Stimulated activated CD8-positive, alpha-beta memory T cell treated with anti-CD3 and anti-CD28 coated beads, Interleukin-15, amount 100 ng/mL, for 48 hours (primary cell): Measurements from ENCODE around the gene MARK3.
"Not testable (repeated sequence)": the region's sequence is repeated elsewhere in the genome, so short reads cannot be mapped to it uniquely, and the experiment has no call there.

Experiments used
- DNase-seq, 2 donors: peaks; one replicate each; pipeline ENCODE4 v3.0.0-alpha.2; 2020; ENCODE audit warnings: low read depth in 2 of 2

MARK3 gene

DNA sequence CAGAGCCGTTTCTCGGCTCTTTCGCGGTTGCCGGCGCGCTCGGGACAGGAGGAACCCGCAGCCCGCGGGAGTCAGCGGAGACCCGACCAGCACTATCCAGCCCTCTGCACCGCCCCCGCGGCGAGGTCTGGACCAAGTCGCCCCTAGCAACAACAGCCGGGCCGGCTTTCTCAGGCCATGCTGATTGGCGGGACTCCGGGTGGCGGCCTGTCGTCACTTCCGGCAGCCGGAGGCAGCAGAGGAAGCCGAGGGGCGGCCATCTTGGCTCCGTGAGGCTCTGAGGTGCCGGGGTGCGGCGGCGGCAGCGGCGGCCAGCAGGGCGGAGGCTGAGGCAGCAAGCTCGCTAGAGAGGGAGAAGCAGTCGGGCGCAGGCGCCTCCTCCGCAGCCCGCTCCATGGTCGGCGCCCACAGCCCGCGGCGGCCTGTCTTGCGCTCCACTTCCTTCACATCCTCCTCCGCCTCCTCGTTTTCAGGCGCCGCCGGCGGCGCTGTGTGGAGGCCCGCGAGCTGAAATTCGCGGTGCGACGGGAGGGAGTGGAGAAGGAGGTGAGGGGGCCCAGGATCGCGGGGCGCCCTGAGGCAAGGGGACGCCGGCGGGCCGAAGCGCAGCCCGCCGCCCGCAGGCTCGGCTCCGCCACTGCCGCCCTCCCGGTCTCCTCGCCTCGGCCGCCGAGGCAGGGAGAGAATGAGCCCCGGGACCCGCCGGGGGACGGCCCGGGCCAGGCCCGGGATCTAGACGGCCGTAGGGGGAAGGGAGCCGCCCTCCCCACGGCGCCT is at the start of gene MARK3:
TSS of gene MARK3 (plus strand) at position 264 of the 777 bp plus-strand sequence. CDS start 615 bp downstream, outside the sequence.
- peak; percentile 96 to 99 for DNase-seq

DNA sequence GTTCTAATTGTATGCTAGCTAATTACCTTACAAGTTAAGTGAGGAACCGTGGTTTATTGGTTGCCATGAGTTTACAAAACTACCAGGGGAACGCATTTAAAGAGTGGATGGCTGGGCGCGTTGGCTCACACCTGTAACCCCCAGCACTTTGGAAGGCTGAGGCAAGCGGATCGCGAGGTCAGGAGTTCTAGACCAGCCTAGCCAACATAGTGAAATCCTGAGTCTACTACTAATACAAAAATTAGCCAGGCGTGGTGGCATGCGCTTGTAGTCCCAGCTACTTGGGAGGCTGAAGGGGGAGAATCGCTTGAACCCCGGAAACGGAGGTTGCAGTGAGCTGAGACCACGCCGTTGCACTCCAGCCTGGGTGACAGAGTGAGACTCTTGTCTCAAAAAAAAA is 49.0 kb upstream of the MARK3 start:
- DNase-seq = no peak

DNA sequence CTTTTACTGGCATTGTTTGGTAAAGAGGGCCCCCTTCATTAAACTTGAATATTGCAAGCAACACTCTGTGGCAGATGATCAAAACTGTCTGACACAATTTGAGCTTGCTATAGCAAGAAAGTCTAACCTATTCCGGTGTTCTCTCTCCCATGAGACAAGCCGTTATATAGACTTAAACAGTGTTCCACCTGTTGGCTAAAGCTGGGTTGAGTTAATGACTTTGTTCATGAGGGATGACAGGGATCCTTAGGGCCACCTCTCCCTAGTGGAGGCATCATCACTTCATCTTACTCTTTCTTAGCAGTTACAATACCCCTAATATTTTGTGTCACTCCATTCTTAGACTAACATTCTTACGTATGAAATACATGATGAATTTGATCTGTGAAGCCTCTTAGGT is 47.4 kb upstream of the MARK3 start:
- no peak for DNase-seq

DNA sequence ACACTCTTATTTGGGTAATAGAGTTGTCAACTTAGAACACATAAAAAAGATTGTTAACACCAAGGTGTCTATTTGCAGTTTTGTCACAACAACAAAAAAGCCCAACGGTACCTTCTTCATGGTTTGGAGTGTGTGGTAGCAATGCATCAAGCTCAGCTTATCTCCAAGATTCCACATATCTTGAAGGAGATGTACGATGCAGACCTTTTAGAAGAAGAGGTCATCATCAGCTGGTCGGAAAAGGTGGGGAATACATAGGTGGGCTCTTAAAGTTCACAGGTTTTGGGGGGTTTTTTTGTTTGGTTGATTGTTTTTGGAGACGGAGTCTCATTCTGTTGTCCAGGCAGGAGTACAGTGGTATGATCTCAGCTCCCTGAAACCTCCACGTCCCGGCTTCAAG is 45.7 kb upstream of the MARK3 start:
- DNase-seq = no peak

DNA sequence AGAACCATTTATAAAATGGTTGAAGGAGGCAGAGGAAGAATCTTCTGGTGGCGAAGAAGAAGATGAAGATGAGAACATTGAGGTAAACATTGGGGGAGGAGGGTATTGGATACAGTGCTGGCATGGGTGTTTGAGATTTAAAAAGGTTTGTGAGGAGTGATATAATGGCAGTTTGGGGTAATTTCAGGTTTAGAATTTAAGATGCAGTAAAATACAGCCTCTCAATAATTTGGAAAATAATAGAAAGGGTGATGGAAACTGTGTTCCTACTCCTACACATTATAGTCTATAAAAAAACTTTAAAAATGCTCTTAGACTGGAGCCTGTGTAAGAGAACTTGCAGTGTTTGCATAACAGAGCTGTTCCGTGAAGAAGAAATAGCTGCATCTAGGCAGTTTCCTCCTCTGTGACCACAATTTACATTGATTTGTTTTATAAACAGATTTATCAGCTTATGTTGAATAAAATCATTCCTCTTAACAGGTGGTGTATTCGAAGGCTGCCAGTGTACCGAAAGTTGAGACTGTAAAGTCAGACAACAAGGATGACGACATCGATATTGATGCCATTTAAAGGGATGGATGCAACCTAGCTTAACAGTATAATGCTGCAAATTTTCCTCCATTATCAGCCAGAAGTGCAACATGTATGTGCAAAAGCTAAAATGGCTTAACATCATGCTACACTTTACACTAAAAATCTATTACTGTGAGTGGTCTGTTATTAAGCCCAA is 44.6 kb upstream of the MARK3 start:
- no peak for DNase-seq

DNA sequence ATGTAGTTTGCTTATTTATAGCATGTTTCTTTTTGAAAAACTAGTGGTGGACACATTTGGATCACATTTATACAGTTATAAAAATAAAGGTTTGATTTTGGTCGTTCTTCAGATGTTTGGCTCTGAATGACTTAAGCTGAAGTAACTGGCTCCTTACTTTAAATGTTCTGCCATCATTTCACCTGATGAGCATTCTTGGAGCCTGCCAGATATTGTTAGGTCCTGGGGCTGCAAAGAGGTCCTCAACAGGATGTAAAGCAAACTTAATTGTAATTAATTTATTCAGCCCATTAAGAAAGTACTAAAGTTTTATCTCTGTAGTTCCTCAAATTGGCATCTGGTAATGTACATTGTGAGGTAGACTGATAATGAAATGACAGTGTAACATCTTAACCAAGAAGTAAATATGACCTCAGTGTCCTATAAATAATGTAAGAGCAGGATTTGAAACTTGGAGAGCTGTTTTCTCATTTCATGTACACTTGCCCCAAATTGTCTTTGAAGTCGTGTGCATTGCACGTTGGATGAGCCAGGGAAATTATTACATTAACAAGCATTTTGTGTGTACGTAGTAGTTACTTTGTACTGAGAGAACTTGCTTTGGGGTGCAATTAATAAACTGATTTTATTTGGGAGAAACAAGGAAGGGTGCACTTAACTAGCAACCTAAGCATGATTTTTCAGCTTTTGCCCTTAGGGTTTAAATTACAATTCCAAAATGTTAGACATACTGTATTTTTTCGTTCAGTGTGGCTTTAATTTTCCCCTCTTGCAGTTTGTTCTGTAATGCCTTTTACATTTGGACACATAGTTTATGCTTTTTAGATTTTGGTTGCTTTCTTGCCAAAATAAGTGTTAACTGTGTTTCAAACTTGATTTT is 43.7 kb upstream of the MARK3 start:
- no peak for DNase-seq

DNA sequence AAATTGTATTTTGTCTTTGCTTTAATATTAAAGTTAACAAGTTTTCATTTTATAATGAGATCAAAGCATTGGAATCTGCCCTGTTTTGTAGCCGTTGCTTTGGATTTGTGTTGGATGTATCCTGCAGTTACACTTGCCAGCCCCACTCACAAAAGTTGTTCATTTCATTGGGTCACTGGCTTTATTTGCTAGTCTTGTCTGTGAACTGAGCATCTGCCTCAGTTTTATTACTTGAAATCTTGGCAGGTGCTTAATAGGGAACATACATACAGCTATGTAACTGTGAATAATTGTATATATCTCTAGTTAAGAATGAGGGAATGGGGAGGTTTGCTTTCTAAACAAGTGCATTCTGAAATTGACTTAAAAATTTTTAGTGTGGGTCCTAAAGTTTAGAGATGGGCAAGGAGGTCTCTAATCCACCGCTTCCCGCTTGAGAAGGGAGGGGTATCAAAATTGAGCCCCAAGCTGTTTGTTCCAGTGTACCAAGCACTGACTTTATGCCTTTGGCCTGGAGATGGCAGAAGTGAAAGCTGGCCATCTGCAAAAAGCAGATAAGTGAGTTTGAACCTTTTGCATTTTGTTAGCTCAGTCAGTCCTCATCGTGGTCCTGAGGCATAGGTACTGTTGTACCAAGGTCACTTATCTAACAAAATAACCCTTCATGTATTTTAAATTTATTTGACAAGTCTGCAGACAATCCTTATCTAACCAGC is 41.9 kb upstream of the MARK3 start:
- no peak for DNase-seq

DNA sequence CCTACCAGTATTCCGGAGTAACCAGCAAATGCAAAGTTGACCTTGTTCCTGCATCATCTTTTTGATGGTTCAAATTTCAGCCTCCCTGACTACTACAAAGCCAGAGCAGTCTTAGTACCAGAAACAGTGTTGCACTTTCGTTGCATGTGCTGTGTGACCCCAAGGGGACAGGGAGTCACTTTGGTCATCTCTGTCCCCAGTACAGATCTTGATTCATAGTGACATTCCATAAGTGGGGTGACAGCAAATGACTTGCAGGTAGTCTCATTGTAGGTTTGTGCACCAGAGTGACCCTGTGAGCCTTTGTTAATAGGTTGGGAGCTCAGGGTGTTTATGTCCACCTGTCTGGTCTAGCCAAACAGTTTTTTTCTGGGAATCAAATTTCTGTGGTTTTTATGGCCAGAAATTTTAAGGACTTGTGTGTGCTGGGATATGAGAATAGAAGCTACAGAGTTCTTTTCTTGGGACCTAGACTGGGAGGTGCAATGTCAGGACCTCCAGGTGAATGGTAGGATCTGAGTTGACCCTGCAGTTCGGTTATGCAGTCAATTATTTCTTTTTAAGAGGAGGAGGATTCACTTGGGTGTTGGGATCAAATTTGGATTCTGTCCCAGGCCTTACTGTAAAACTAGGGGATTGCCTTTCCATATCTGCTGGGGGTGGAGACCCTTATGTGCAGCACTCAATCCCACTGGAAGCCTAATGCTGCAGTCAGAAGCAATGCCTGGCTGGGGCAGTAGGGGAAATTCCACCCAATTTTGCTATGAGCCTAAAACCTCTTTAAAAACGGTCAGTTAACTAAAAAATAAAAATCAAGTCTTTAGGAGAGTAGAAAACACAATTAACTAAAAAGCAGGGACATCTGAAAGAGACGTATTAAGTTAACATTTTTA is 41.1 kb upstream of the MARK3 start:
- no peak for DNase-seq

DNA sequence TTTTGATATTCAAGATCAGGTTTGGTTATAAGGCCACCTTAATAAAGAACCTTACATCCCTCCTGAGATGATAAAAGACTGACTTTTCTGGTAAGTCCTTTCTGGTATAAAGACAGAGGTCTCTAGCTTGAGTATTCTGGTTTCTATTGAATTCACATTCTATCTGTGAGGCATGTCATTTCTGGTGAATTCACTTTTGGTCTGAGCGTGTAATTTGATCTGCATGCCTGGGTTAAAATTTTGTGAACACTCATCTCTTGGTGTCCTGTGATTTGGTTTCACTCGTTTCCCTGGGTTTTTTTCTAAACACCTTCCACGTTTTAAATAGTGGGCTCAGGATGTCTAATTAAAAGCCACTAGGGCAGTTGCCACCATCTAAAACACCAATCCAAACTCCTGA is 38.9 kb upstream of the MARK3 start:
- no peak for DNase-seq

DNA sequence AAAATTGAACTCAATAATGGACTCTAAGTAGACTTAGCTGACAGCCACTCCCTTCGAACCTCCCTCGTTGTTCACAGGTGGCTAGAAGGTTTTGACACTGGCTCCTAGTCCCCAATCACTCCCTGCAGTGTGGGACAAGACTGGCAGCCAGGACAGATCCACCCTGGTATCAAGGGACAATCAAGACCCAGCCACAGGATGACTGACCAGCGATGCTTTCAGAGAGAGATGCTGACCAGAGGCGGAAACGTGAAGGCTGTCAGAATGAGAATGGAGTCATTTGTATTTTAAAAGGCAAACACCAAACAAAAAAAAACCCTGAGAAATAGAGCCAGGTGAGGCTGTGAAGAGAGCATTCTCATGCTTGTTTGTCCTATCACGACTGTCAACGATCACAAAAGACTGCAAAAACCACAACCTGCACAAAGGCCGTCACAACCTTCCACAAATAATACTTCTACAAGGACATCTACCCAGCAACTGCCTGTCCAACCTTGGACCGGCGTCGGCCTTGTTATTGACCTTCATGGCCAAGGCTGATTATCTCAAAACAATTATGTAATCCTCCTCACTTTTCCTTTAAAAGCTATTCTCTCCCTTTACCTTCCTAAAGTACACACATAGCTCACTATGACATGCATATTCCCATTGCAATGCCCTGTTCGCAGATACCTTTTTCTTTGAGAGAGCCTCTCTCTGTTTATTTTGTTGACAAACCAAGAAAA is 38.0 kb upstream of the MARK3 start:
- DNase-seq = no peak

DNA sequence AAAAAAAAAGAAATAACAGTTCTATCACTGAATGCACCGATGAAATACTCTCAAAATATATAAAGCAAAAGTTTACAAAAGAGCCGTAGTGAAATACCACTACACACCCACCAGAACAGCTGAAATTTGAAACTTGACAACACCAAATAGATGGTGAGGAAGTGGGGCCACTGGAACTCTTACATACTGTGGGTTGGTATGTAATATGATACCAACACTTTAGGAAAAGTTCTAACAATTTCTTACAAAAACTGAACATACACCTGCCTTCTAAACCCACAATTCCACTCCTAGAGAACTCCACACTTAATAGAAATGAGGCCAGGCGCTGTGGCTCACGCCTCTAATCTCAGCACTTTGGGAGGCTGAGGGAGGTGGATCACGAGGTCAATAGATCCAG is 37.1 kb upstream of the MARK3 start:
- no peak for DNase-seq

DNA sequence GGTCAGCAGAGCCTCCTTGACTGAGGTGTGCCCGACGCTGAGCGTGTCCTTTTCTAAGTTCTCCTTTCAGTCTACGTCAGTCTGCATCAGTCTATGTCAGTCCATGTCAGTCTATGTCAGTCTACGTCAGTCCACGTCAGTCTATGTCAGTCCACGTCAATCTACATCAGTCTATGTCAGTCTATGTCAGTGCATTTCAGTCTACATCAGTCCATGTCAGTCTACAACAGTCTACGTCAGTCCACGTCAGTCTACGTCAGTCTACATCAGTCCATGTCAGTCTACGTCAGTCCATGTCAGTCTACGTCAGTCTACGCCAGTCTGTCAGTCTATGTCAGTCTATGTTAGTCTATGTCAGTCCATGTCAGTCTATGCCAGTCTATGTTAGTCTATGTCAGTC is 35.2 kb upstream of the MARK3 start:
- DNase-seq = no peak

DNA sequence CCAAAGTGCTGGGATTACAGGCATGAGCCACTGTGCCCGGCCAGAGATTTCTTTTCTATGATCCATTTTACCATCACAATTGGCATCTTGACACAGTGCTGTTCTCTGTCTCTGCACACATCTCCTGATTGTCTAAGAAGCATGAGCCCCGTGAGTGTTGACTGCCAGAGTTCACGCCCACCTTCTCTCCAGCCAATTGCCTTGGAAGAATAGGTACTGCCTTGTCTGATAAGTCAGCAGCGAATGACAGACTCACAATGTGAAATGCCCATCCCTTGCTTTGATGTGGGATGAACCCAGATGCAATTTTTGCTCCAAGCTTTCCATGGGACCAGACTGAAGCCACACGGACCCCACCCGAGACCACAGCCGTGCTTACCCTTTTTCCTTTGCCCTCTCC is 31.9 kb upstream of the MARK3 start:
- DNase-seq = no peak

DNA sequence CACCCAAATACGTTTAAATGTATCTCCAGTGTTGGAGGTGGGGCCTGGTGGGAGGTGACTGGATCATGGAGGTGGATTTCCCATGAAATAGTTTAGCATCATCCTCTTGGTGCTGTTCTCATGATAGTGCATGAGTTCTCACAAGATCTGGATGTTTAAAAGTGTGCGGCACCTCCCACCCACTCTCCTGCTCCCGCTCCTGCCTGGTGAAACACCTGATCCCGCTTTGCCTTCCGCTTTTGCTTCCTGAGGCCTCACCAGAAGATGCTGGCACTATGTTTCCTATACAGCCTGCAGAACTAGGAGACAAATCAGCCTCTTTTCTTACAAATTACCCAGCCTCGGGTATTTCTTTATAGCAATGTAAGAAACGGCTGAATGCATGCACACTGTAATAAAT is 31.1 kb upstream of the MARK3 start:
- no peak for DNase-seq

DNA sequence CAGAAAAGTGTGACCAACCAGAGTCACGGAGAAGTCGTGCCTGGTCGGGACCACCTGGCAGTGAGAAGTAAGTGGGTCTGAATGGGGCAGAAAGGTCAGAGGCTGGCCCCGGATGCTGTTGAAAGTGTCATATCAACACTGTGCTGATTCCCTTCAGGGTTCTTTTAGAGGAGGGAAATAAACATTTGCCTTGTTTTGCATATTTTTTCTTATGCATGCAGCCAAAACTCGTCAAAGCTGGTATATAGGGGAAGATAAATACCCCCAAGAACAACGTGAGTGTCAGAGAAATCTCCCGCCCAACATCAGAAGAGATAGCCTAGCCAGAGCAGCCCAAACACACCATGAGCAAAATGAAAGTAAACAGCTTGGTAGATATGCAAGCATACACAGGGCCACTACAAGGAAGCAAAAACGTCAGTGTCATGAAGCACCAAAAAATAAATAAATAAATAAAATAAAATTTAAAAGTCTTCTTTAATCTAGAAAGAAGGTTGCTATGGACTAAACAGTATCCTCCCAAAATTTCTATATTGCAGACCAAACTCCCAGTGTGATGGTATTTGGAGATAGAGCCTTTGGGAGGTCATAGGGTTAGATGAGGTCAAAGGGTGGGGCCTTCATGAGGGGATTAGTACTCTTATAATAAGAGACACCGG is 29.1 kb upstream of the MARK3 start:
- DNase-seq = no peak

DNA sequence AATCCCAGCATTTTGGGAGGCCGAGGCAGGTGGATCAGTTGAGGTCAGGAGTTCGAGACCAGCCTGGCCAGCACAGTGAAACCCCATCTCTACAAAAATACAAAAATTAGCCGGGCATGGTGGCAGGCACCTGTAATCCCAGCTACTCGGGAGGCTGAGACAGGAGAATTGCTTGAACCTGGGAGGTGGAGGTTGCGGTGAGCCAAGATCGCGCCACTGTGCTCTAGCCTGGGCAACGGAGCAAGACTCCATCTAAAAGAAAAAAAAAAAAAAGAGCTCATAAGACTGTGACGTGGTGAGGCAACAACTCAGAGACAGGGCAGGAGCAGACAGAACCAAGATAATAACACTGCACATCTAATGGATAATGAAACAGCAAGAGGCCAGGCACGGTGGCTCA is 27.7 kb upstream of the MARK3 start:
- DNase-seq = not testable (repeated sequence)

DNA sequence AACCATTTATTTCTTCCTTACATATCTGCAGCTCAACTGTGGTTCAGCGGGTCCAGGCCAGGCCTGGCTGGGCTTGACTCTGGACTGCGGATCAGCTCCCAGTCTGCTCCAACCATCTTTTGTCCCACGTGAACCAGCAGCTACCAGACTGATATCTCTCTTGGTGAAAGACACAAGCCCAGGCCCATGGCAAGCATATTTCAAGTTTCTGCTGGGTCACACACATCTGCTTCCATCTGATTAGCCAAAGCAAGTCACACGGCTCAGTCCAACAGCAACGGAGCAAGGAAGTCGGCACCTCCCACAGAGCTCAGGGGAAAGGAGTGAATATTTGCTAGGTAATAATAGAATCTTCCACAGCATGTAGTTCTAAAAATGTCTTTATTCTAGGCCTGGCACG is 24.7 kb upstream of the MARK3 start:
- no peak for DNase-seq

DNA sequence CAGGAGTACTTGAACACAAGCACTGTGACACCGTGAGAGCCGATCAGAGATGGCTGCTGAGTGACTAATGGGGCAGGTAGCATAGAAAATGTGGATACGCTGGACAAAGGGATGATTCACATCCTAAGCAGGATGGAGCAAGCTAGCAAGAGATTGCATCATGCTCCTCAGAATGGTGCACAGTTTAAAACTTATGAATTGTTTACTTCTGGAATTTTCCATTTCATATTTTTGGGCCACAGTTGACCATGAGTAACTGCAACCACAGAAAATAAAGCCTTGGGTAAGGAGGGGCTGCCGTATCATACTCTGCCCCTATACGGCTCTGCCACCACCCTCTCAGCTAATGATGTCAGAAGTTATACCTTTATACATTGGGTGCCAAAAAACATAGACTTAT is 23.3 kb upstream of the MARK3 start:
- DNase-seq = no peak

DNA sequence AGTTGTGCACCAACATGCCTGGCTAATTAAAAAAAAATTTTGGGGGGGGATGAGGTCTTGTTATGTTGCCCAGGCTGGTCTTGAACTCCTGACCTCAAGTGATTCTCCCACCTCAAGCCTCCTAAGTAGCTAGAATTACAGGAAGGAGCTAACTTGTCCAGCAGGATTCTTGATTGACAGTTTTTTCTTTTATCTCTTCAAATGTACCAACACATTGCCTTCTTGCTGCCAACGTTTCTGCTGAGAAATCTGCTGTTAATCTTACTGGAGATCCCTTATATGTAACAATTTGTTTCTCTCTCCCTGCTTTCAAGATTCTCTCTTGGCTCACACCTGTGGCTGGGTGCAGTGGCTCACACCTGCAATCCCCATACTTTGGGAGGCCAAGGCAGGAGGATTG is 22.4 kb upstream of the MARK3 start:
- DNase-seq = no peak

DNA sequence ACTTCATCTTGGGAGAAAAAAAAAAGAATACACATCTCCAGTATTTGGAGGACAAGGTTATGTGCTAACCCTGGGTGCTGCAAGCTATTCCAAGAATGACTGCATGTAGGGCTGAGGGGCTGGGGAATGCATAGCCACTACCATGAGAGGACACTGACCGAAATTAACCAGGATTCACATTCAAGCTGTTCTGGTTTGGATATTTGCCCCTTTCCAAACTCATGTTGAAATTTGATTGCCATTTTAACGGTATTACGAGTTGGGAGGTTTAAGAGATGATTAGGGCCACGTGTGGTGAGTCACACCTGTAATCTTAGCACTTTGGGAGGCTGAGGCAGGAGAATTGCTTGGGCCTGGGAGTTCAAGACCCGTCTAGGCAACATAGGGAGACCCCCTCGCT is 18.5 kb upstream of the MARK3 start:
- DNase-seq = no peak
